ENCODE measurements around the gene CLDN24.

DNA sequence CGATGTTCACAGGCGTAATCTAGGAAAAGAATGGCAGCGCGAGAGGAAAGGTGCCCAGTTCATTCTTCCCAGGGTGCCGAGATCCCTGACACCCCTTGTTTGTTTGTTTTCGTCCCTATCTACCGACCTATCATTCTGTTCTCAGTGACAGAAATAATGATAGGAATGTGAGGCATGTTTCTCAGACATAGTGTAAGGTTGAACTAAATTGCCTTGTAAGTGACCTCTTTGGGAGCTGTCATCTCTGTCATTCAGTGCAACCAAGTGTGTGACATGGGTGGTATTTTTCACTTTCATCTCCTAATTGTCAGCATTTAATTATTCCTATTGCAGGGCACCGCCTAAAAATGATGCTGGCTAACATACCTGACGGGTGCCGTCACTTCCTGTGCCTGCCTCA lies 26.5 kb downstream of the CLDN24 start:
- TF ChIP-seq CTCF (IDR thresholded peaks at IDR 0.05; ENCODE audit: low read length), result no peak
- no peak for TF ChIP-seq EZH2 (optimal IDR thresholded peaks at IDR 0.05; ENCODE audit: low read depth, low read length)
